Urothelium cell line (cell line): ENCODE data around the gene TMEM222.
"Not testable (repeated sequence)": the region's sequence is repeated elsewhere in the genome, so short reads cannot be mapped to it uniquely, and the experiment has no call there.

Experiments
- DNase-seq: peaks from one replicate; pipeline ENCODE4 v3.0.0; 2011; ENCODE audit warnings: low spot score, mixed read lengths
- FAIRE-seq: peaks from 2 replicates; lab custom pipeline; 2011; peaks lifted over from hg19 to GRCh38; lab: Jason Lieb, UNC

The TMEM222 gene

GRCh38 chr1:27377760-27378495 is 56.0 kb downstream of the TMEM222 start:
- no peak for FAIRE-seq
- no peak for DNase-seq

GRCh38 chr1:27379564-27380122 is 57.7 kb downstream of the TMEM222 start:
- no peak for DNase-seq
- no peak for FAIRE-seq

GRCh38 chr1:27380224-27380623 is 58.3 kb downstream of the TMEM222 start:
- no peak for FAIRE-seq
- no peak for DNase-seq

- DNase-seq (no peak), FAIRE-seq (no peak)
These were observed 59.1 kb downstream of the TMEM222 start for GRCh38 chr1:27380766-27381733.

- DNase-seq (no peak), FAIRE-seq (no peak)
These were observed 60.2 kb downstream of the TMEM222 start for GRCh38 chr1:27381969-27382762.

GRCh38 chr1:27383039-27383605 is 61.2 kb downstream of the TMEM222 start, which contains the start of gene CD164L2:
TSS of gene CD164L2 (minus strand) at chr1:27383333. CDS start at chr1:27383239, 94 bp downstream.
- peak; percentile 41 for DNase-seq
- no peak for FAIRE-seq

- DNase-seq (no peak), FAIRE-seq (no peak)
These were observed 61.7 kb downstream of the TMEM222 start for GRCh38 chr1:27383661-27384060.

- FAIRE-seq, DNase-seq: not testable (repeated sequence)
These were observed 62.8 kb downstream of the TMEM222 start for GRCh38 chr1:27384797-27385196.
